Stomach (tissue), 4 donors: ENCODE results near the gene KATNB1.

Experiments
- CTCF ChIP-seq, 7 experiments: fragments of 450-650 bp in 4 of 7; fragments of 200-600 bp in 3 of 7; sonication (generic) in 3 of 7; IDR thresholded peaks; one replicate each; pipeline ENCODE4 v1.5.1; 2016 to 2019; ENCODE audit warnings: antibody characterized with exemption in 7 of 7, control low read depth in 2 of 7, mild to moderate bottlenecking in 1 of 7
- EP300 ChIP-seq: sonication (generic); formaldehyde crosslinking; IDR thresholded peaks from one replicate; pipeline ENCODE4 v1.6.1; 2017; ENCODE audit warnings: antibody characterized with exemption
- POLR2A ChIP-seq, 4 donors: fragments of 450-650 bp; IDR thresholded peaks; one replicate each; pipeline ENCODE4 v1.6.1; 2016; ENCODE audit warnings: antibody characterized with exemption in 4 of 4, control low read depth in 2 of 4, mild to moderate bottlenecking in 1 of 4, moderate library complexity in 1 of 4
- POLR2AphosphoS5 ChIP-seq, 3 donors: sonication (generic); formaldehyde crosslinking; IDR thresholded peaks; one replicate each; pipeline ENCODE4 v1.6.1; 2016; ENCODE audit warnings: antibody characterized with exemption in 3 of 3

GRCh38 chr16:57729182-57729484 lies 6.4 kb upstream of the KATNB1 start:
- TF ChIP-seq CTCF (IDR thresholded peaks at IDR 0.05) (no peak), POLR2A (IDR thresholded peaks at IDR 0.05) (no peak), EP300 (no peak), POLR2AphosphoS5 (IDR thresholded peaks at IDR 0.05) (no peak)
